ENCODE measurements around the gene MRPL4. TPM values are rescaled to one million over a fixed set of nuclear protein-coding genes. Genes with fewer than 3 reads are reported as not detected.

The MRPL4 gene
- total RNA-seq, 4 donors from 2014 or later, result 18.2 to 56.9 (median 31.1) TPM

- Histone ChIP-seq H3K9me3 (no peaks in the 10 kb centered on the region), H3K36me3 (no peaks in the 10 kb centered on the region), H3K27ac (peak overlapping the region; percentile 67 to 71), H3K4me3 (peak overlapping the region; percentile 11 to 31), H3K27me3 (peaks cover 0 to 8% of the 10 kb centered on the region in 2 donors), H3K4me1 (no peaks in the 10 kb centered on the region)
- peak; percentile 40 to 47 for DNase-seq
- intact Hi-C loops (cut with DNase I; ENCODE audit: low total_unique reads), result no loop called here
- TF ChIP-seq POLR2A (IDR thresholded peaks at IDR 0.05), result no peak
- no peak for TF ChIP-seq CTCF (IDR thresholded peaks at IDR 0.05)
Observed at GRCh38 chr19:10270180-10270615, 18.2 kb downstream of the MRPL4 start.

- peak within 1 kb of the TSS; percentile 67 to 71 for H3K27ac ChIP-seq
- H3K4me3 ChIP-seq, result peak within 1 kb of the TSS; percentile 11 to 31
- peaks cover 0 to 8% of the 10 kb centered on the region in 2 donors for H3K27me3 ChIP-seq
- no peaks in the 10 kb centered on the region for H3K9me3 ChIP-seq
- TF ChIP-seq POLR2A (IDR thresholded peaks at IDR 0.05), result peak; percentile 36 to 40
- TF ChIP-seq CTCF (IDR thresholded peaks at IDR 0.05), result peak in 1 of 4 experiments; percentile 13
- peak; percentile 77 to 78 for DNase-seq
- no peaks in the 10 kb centered on the region for H3K4me1 ChIP-seq
- H3K36me3 ChIP-seq, result no peaks in the 10 kb centered on the region
- intact Hi-C loops (cut with DNase I; ENCODE audit: low total_unique reads), result no loop called here
Observed at GRCh38 chr19:10270616-10271394, 18.8 kb downstream of the MRPL4 start, which contains the start of gene ICAM1. ICAM1 (plus strand) TSS chr19:10271120; CDS start chr19:10271160, 40 bp downstream.

GRCh38 chr19:10271543-10272086 is 19.6 kb downstream of the MRPL4 start:
- Histone ChIP-seq H3K4me1 (no peaks in the 10 kb centered on the region), H3K36me3 (no peaks in the 10 kb centered on the region), H3K27me3 (peaks cover 0 to 8% of the 10 kb centered on the region in 2 donors), H3K4me3 (peak overlapping the region; percentile 11 to 31), H3K9me3 (no peaks in the 10 kb centered on the region), H3K27ac (peak overlapping the region; percentile 67 to 71)
- TF ChIP-seq POLR2A (IDR thresholded peaks at IDR 0.05) (no peak), CTCF (IDR thresholded peaks at IDR 0.05) (no peak)
- DNase-seq, result no peak
- intact Hi-C loops (cut with DNase I; ENCODE audit: low total_unique reads), result no loop called here

- no peak for DNase-seq
- H3K9me3 ChIP-seq, result no peaks in the 10 kb centered on the region
- no peaks in the 10 kb centered on the region for H3K4me1 ChIP-seq
- TF ChIP-seq POLR2A (IDR thresholded peaks at IDR 0.05) (no peak), CTCF (IDR thresholded peaks at IDR 0.05) (no peak)
- H3K27ac ChIP-seq, result no peak overlapping the region
- no peaks in the 10 kb centered on the region for H3K36me3 ChIP-seq
- intact Hi-C loops (cut with DNase I; ENCODE audit: low total_unique reads), result no loop called here
- H3K4me3 ChIP-seq, result no peak overlapping the region
- peaks cover 0 to 6% of the 10 kb centered on the region in 2 donors for H3K27me3 ChIP-seq
Observed at GRCh38 chr19:10274589-10274988, 22.6 kb downstream of the MRPL4 start.

Data from uterus (tissue), 4 donors.